K562 (cell line): ENCODE data around the gene RASAL3. TPM values are rescaled to one million over a fixed set of nuclear protein-coding genes. Genes with fewer than 3 reads are reported as not detected.
"Not testable (repeated sequence)": the region's sequence is repeated elsewhere in the genome, so short reads cannot be mapped to it uniquely, and the experiment has no call there.

Experiments
- ATAC-seq: fragments of 200-7000 bp; cut with Tn5 transposase; 3 replicates; pipeline ENCODE4 v1.9.1; 2020; ENCODE audit warnings: moderate library complexity
- BruUV-seq: library from RNA; stranded (reverse); fragments of 400-500 nt; replicated peaks from 2 replicates; lab custom pipeline; 2021; lab: Mats Ljungman, UMichigan
- CTCF ChIA-PET: fragments of 300-600 bp; formaldehyde crosslinking; extraction: SDS; loops from one replicate; lab custom pipeline; 2021; ENCODE audit warnings: low intra/inter-chr PET ratio; lab: Yijun Ruan, JAX
- POLR2A ChIA-PET: fragments of 300-600, 350-650 bp; sonication (Branson Sonifier 250); formaldehyde crosslinking; extraction: SDS; loops from one replicate; lab custom pipeline; 2021; ENCODE audit warnings: antibody characterized with exemption, inconsistent platforms; lab: Yijun Ruan, JAX
- DNase-seq, 4 experiments: peaks; one replicate each; pipeline versions ENCODE4 v3.0.0 to v3.0.0-alpha.2; 2011 to 2018; ENCODE audit warnings: low spot score in 3 of 4, mixed read lengths in 3 of 4; ENCODE audit errors: extremely low read depth in 1 of 4
- FAIRE-seq: peaks from 2 replicates; lab custom pipeline; 2011; peaks lifted over from hg19 to GRCh38; lab: Jason Lieb, UNC
- H2AFZ ChIP-seq: 2 replicates; pipeline ENCODE4 v1.6.0; 2011; ENCODE audit warnings: low read depth, low read length, control low read depth, inconsistent platforms
- H3K27ac ChIP-seq: fragments of 200-600 bp; 3 replicates; pipeline ENCODE4 v1.8.0; 2011; ENCODE audit warnings: low read depth, mild to moderate bottlenecking, control low read depth, inconsistent platforms, low read length, moderate library complexity, mixed read lengths; ENCODE audit errors: extremely low read depth
- H3K27me3 ChIP-seq, 2 experiments: fragments of 300-600 bp in 1 of 2; 2 replicates in 1 of 2; 3 replicates in 1 of 2; pipeline versions ENCODE4 v1.6.0 to v1.8.0; 2011; ENCODE audit warnings: inconsistent platforms in 2 of 2, low read length in 2 of 2, mild to moderate bottlenecking in 1 of 2, mixed read lengths in 1 of 2, moderate library complexity in 1 of 2; ENCODE audit not compliant: control insufficient read depth in 2 of 2, insufficient read depth in 2 of 2
- H3K36me3 ChIP-seq: fragments of 300-600 bp; 3 replicates; pipeline ENCODE4 v1.8.0; 2011; ENCODE audit warnings: mild to moderate bottlenecking, low read length, inconsistent platforms; ENCODE audit not compliant: control insufficient read depth, insufficient read depth
- H3K4me1 ChIP-seq, 2 experiments: fragments of 200-600 bp in 1 of 2; replicated peaks in 1 of 2; 2 replicates in 1 of 2; 3 replicates in 1 of 2; pipeline versions ENCODE4 v1.5.1 to v1.8.0; 2011; ENCODE audit warnings: inconsistent platforms in 2 of 2, low read length in 2 of 2, mild to moderate bottlenecking in 1 of 2, mixed read lengths in 1 of 2, moderate library complexity in 1 of 2; ENCODE audit not compliant: control insufficient read depth in 2 of 2, insufficient read depth in 2 of 2
- H3K4me2 ChIP-seq: 2 replicates; pipeline ENCODE4 v1.6.1; 2011; ENCODE audit warnings: low read length, control low read depth, inconsistent platforms, mixed read lengths; ENCODE audit not compliant: insufficient read depth
- H3K4me3 ChIP-seq: fragments of 200-600 bp; sonication (generic), shearing (Covaris generic); 2 replicates; pipeline ENCODE4 v1.5.1; 2016; ENCODE audit warnings: control low read depth, inconsistent platforms
- H3K79me2 ChIP-seq: fragments of 200-600 bp; 3 replicates; pipeline ENCODE4 v1.8.0; 2011; ENCODE audit warnings: low read length, inconsistent platforms; ENCODE audit not compliant: control insufficient read depth, insufficient read depth
- H3K9ac ChIP-seq, 2 experiments: 2 replicates each; pipeline versions ENCODE4 v1.6.0 to v1.6.1; 2011; ENCODE audit warnings: low read depth in 2 of 2, low read length in 2 of 2, control low read depth in 1 of 2, inconsistent platforms in 1 of 2, mild to moderate bottlenecking in 1 of 2, mixed read lengths in 1 of 2; ENCODE audit not compliant: insufficient read depth in 1 of 2
- H3K9me1 ChIP-seq: one replicate; pipeline ENCODE4 v1.6.0; 2011; ENCODE audit warnings: inconsistent platforms, mild to moderate bottlenecking, low read length, moderate library complexity; ENCODE audit not compliant: control insufficient read depth, insufficient read depth
- H3K9me3 ChIP-seq: replicated peaks from 2 replicates; pipeline ENCODE4 v1.5.1; 2011; ENCODE audit warnings: low read depth, low read length, inconsistent platforms; ENCODE audit not compliant: control insufficient read depth, insufficient read depth
- H4K20me1 ChIP-seq: replicated peaks from 2 replicates; pipeline ENCODE4 v1.6.1; 2011; ENCODE audit warnings: low read length, inconsistent platforms, mixed read lengths; ENCODE audit not compliant: control insufficient read depth, insufficient read depth
- BCLAF1 ChIP-seq, 2 experiments: fragments of 450-650 bp in 1 of 2; IDR thresholded peaks; 2 replicates each; pipeline ENCODE4 v1.6.1; 2011 to 2017; ENCODE audit warnings: low read depth in 2 of 2, antibody characterized with exemption in 1 of 2, borderline replicate concordance in 1 of 2, low read length in 1 of 2, mild to moderate bottlenecking in 1 of 2, mixed read lengths in 1 of 2; ENCODE audit not compliant: control insufficient read depth in 1 of 2
- DNMT1 ChIP-seq: fragments of 450-650 bp; IDR thresholded peaks from 2 replicates; pipeline ENCODE4 v1.6.1; 2016; ENCODE audit warnings: antibody characterized with exemption, mild to moderate bottlenecking
- PHB2 ChIP-seq: fragments of 450-650 bp; IDR thresholded peaks from 2 replicates; pipeline ENCODE4 v1.6.1; 2017; ENCODE audit warnings: low read depth
- WGBS: fragments of 100-300 bp; shearing (Covaris generic); methylation state at CpG from one replicate; pipeline ENCODE4 v1.1.6; 2016; ENCODE audit warnings: low coverage, mixed read lengths; ENCODE audit not compliant: insufficient coverage; ENCODE audit errors: missing lambda C conversion rate; 5-methylcytosine and 5-hydroxymethylcytosine counted together
- in situ Hi-C: fragments of 300-500 bp; cut with MboI; formaldehyde crosslinking; loops from 4 replicates; pipeline ENCODE4 v1.15.0; 2018; ENCODE audit warnings: inconsistent platforms, mixed read lengths
- intact Hi-C: fragments of 100-400 bp; cut with micrococcal nuclease; formaldehyde crosslinking; loops from 2 replicates; pipeline ENCODE4 v1.14.2; 2022
- polyA plus RNA-seq, 8 experiments: library from polyadenylated mRNA; depleted of rRNA in 4 of 8; stranded (reverse) in 5 of 8; unstranded in 3 of 8; fragments of >200 nt; fragmentation: Nextera tagmentation in 2 of 8; fragmentation: Illumina TruSeq in 1 of 8; extraction: Ambion mirVana in 2 of 8; extraction: Trizol in 1 of 8; gene quantifications; 2 replicates each; pipeline versions ENCODE4 v1.2.1 to v1.2.3, GENCODE V29; 2011 to 2014; ENCODE audit warnings: inconsistent platforms in 1 of 8, missing spikeins in 1 of 8
- total RNA-seq, 7 experiments: library from RNA; depleted of rRNA in 6 of 7; stranded (reverse); fragments of >200 nt in 6 of 7; fragmentation: Illumina TruSeq in 2 of 7; extraction: Trizol in 2 of 7; gene quantifications; 2 replicates each; pipeline versions ENCODE4 v1.2.1 to v1.2.3, GENCODE V29; 2011 to 2021; ENCODE audit warnings: low replicate concordance in 1 of 7

Gene RASAL3
- total and polyA plus RNA-seq, 9 of the 15 experiments (the other 6 are each of a cell fraction or from before 2014, with no cell fraction given): 0.07 to 0.44 TPM; not detected in 7

GRCh38 chr19:15475169-15475568 lies 10.8 kb upstream of the RASAL3 start:
- intact Hi-C loops: no loop called here
- Histone ChIP-seq H3K4me1 (peaks cover 0 to 8% of the 10 kb centered on the region in 2 experiments; a peak in 2 of 5 replicates), H3K9me1 (no peaks in the 10 kb centered on the region), H3K27me3 (peaks cover 7 to 24% of the 10 kb centered on the region in 2 experiments; a peak in 4 of 5 replicates), H3K36me3 (no peaks in the 10 kb centered on the region), H2AFZ (no peak overlapping the region), H3K4me3 (no peak overlapping the region), H3K27ac (no peak overlapping the region), H3K9me3 (no peaks in the 10 kb centered on the region), H3K79me2 (no peaks in the 10 kb centered on the region), H4K20me1 (no peaks in the 10 kb centered on the region; the same call in 1 of the 2 replicates), H3K9ac (no peak overlapping the region), H3K4me2 (no peak overlapping the region)
- POLR2A ChIA-PET: interaction anchor here (0.6 kb wide), 2 partner anchors 8 to 67 kb away, joined by 3 to 4 read pairs; no protein-coding TSS in a partner anchor
- ATAC-seq (no peak), DNase-seq (no peak)
- in situ Hi-C loops: no loop called here
- WGBS: 0% methylated on average over 4 of the region's 4 CpGs
- TF ChIP-seq BCLAF1 (IDR thresholded peaks at IDR 0.05; ENCODE audit: borderline replicate concordance in 1 of 2, control insufficient read depth in 1 of 2, low read depth in 2 of 2, low read length in 1 of 2) (no peak), DNMT1 (no peak), PHB2 (no peak)
- TF ChIP-seq, all 486 proteins: peak for 0
- CTCF ChIA-PET: no interaction called here
- FAIRE-seq: no peak
- no TSS peak for BruUV-seq

DNA sequence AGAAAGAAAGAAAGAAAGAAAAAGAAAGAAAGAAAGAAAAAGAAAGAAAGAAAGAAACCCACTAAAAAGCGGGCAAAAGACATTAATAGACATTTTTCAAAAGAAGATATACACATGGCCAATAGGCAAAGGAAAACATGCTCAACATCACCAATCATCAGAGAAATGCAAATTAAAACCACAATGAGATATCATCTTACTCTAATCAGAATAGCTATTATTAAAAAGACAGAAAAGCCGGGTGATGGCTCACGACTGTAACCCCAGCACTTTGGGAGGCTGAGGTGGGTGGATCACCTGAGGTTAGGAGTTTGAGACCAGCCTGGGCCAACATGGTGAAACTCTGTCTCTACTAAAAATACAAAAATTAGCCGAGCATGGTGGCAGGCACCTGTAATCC lies 9.5 kb upstream of the RASAL3 start:
- H3K9me3 ChIP-seq, H3K79me2 ChIP-seq, H3K9ac ChIP-seq, H3K36me3 ChIP-seq, FAIRE-seq, H2AFZ ChIP-seq, H4K20me1 ChIP-seq, CTCF ChIA-PET, DNase-seq, H3K4me2 ChIP-seq, in situ Hi-C loops, H3K9me1 ChIP-seq, BruUV-seq, ATAC-seq, intact Hi-C loops, H3K27ac ChIP-seq, H3K4me3 ChIP-seq: not testable (repeated sequence)
- Histone ChIP-seq H3K4me1 (peaks cover 0 to 16% of the 10 kb centered on the region in 2 experiments; a peak in 2 of 5 replicates), H3K27me3 (peaks cover 7 to 30% of the 10 kb centered on the region in 2 experiments; a peak in 4 of 5 replicates)
- POLR2A ChIA-PET: interaction anchor here (0.7 kb wide), 1 partner anchor 1267 kb away, joined by 3 read pairs; no protein-coding TSS in a partner anchor
- WGBS: 2% methylated on average over 4 of the region's 4 CpGs
